NCI-H510A (cell line): ENCODE results near the gene SIGLEC1.
A peak's percentile ranks its signal among the peaks of the same experiment; 100 is the strongest.

Source experiments
- DNase-seq: peaks from one replicate; lab custom pipeline; 2025; lab: John Stamatoyannopoulos, UW

The SIGLEC1 gene

GRCh38 chr20:3679749-3680700, 32.4 kb downstream of the SIGLEC1 start:
- DNase-seq = no peak

- no peak for DNase-seq
Observed at GRCh38 chr20:3678856-3679720, 33.3 kb downstream of the SIGLEC1 start.

- DNase-seq = no peak
Observed at GRCh38 chr20:3678198-3678597, 34.2 kb downstream of the SIGLEC1 start.

GRCh38 chr20:3677733-3678132, 34.7 kb downstream of the SIGLEC1 start:
- DNase-seq = no peak

GRCh38 chr20:3674995-3675900, 37.2 kb downstream of the SIGLEC1 start:
- no peak for DNase-seq

- no peak for DNase-seq
Observed at GRCh38 chr20:3674447-3674846, 38.0 kb downstream of the SIGLEC1 start.

GRCh38 chr20:3673221-3674070, 39.0 kb downstream of the SIGLEC1 start:
- DNase-seq = no peak

- DNase-seq = no peak
Observed at GRCh38 chr20:3672547-3673171, 39.7 kb downstream of the SIGLEC1 start.

- no peak for DNase-seq
Observed at GRCh38 chr20:3671986-3672546, 40.3 kb downstream of the SIGLEC1 start.

GRCh38 chr20:3670945-3671344, 41.5 kb downstream of the SIGLEC1 start:
- DNase-seq = no peak

GRCh38 chr20:3670511-3670910, 41.9 kb downstream of the SIGLEC1 start:
- DNase-seq = peak; percentile 39

- no peak for DNase-seq
Observed at GRCh38 chr20:3669710-3670367, 42.6 kb downstream of the SIGLEC1 start.

- DNase-seq = no peak
Observed at GRCh38 chr20:3667434-3668037, 44.9 kb downstream of the SIGLEC1 start.

- no peak for DNase-seq
Observed at GRCh38 chr20:3663858-3664257, 48.5 kb downstream of the SIGLEC1 start.

GRCh38 chr20:3663031-3663701, 49.2 kb downstream of the SIGLEC1 start, which contains the start of gene GFRA4:
TSS of gene GFRA4 (minus strand) at chr20:3663399. CDS start at chr20:3663399, 0 bp downstream.
- no peak for DNase-seq
